GM18520 (cell line): Measurements from ENCODE around the gene EIF4ENIF1.
"Not testable (repeated sequence)": the region's sequence is repeated elsewhere in the genome, so short reads cannot be mapped to it uniquely, and the experiment has no call there.

Experiments used
- ATAC-seq: cut with Tn5 transposase; IDR thresholded peaks from one replicate; pipeline ENCODE4 v1.9.1; 2021; ENCODE audit not compliant: unreplicated experiment

Gene EIF4ENIF1

GRCh38 chr22:31495343-31495742 is 5.7 kb upstream of the EIF4ENIF1 start:
- no peak for ATAC-seq

GRCh38 chr22:31493355-31493754 is 3.7 kb upstream of the EIF4ENIF1 start:
- ATAC-seq: not testable (repeated sequence)

GRCh38 chr22:31492151-31492550 is 2.5 kb upstream of the EIF4ENIF1 start:
- ATAC-seq: no peak

- no peak for ATAC-seq
Measured at GRCh38 chr22:31491218-31491962, 1.7 kb upstream of the EIF4ENIF1 start.

- peak; percentile 52 for ATAC-seq
Measured at GRCh38 chr22:31490496-31490925, 869 bp upstream of the EIF4ENIF1 start.

GRCh38 chr22:31488988-31489617 is 539 bp downstream of the EIF4ENIF1 start:
- ATAC-seq: peak; percentile 8

- no peak for ATAC-seq
Measured at GRCh38 chr22:31488346-31488883, 1.2 kb downstream of the EIF4ENIF1 start.

GRCh38 chr22:31486951-31487350 is 2.7 kb downstream of the EIF4ENIF1 start:
- ATAC-seq: no peak

GRCh38 chr22:31486369-31486768 is 3.3 kb downstream of the EIF4ENIF1 start:
- ATAC-seq: not testable (repeated sequence)

GRCh38 chr22:31482470-31482869 is 7.2 kb downstream of the EIF4ENIF1 start:
- ATAC-seq: not testable (repeated sequence)

GRCh38 chr22:31481129-31481528 is 8.5 kb downstream of the EIF4ENIF1 start:
- no peak for ATAC-seq

- peak; percentile 75 for ATAC-seq
Measured at GRCh38 chr22:31477329-31477728, 12.3 kb downstream of the EIF4ENIF1 start.

- no peak for ATAC-seq
Measured at GRCh38 chr22:31475800-31476199, 13.8 kb downstream of the EIF4ENIF1 start.

GRCh38 chr22:31474743-31475142 is 14.9 kb downstream of the EIF4ENIF1 start:
- ATAC-seq: no peak

GRCh38 chr22:31465307-31465706 is 24.3 kb downstream of the EIF4ENIF1 start:
- ATAC-seq: no peak

- ATAC-seq: no peak
Measured at GRCh38 chr22:31461699-31462098, 27.9 kb downstream of the EIF4ENIF1 start.

- no peak for ATAC-seq
Measured at GRCh38 chr22:31451709-31452571, 37.7 kb downstream of the EIF4ENIF1 start.

- no peak for ATAC-seq
Measured at GRCh38 chr22:31449506-31449905, 40.1 kb downstream of the EIF4ENIF1 start.

GRCh38 chr22:31448382-31448781 is 41.3 kb downstream of the EIF4ENIF1 start:
- ATAC-seq: no peak

GRCh38 chr22:31447337-31447736 is 42.3 kb downstream of the EIF4ENIF1 start:
- ATAC-seq: no peak

- no peak for ATAC-seq
Measured at GRCh38 chr22:31446767-31447166, 42.9 kb downstream of the EIF4ENIF1 start.
